DMS114 treated with DMSO at 0.1 percent for 48 hours (cell line): ENCODE results near the gene DCXR.

ENCODE experiments used
- DNase-seq: peaks from one replicate; lab custom pipeline; 2025; ENCODE audit not compliant: unreplicated experiment; lab: John Stamatoyannopoulos, UW

The DCXR gene

DNA sequence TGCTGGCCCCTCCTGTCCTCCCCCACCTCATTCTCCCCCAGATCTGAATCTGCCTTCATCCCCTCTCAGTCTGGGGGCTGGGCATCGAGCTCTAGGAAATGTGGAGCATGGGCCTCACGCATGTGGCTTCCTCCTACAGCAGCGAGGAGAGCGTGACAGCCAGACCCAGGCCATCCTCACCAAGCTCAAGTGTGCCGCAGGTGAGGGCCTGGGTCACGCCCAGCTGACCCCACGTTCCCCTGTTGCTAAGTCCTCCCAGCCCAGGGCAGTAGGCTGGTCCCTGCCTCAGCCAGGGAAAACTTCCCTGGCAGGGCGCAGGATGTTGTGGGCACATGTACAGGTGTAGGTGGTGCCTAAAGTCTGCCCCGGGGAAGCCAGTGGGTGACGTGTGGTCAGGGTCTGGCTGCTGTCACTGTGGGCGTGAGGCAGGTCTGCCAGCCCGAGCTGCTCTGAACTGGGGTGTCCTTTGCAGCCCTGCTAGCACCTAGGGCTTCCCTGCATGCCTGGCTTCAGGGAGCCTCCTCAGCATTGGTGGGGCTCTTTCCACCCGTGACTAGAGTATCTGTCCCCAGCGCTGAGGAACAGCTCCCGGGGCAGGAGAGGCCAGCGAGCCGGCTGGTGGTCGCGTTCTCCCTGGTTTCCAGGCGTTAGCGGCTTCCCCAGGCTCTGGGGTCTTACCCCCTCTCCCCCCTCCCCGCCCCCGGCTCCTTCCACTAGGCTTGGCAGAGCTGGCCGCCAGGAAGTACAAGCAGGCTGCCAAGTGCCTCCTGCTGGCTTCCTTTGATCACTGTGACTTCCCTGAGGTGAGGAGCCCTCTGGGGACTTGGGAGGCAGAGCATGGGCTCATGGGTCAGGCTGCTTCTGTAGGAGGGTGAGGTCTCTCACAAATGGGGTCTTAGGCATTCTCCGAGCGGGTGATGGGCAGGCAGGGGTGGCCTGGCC is 17.8 kb upstream of the DCXR start:
- DNase-seq: no peak

DNA sequence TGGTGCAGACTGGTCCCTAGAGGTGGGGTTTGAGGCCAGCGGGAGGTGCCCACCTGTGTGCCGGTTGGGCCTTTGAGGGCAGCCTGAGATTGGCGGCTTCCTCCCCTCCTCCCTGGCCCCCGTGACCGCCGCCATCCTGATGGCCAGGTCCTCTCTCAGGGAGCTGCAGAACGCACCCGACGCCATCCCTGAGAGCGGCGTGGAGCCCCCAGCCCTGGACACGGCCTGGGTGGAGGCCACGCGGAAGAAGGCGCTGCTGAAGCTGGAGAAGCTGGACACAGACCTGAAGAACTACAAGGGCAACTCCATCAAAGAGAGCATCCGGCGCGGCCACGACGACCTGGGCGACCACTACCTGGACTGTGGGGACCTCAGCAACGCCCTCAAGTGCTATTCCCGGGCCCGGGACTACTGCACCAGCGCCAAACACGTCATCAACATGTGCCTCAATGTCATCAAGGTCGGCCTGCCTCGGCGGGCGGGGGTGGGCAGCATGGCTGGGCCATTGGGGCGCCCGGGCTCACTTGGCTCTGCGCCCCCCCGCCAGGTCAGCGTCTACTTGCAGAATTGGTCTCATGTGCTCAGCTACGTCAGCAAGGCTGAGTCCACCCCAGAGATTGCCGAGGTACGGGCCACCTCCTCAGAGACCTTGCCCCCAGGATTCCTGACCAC is 17.0 kb upstream of the DCXR start:
- DNase-seq: no peak

DNA sequence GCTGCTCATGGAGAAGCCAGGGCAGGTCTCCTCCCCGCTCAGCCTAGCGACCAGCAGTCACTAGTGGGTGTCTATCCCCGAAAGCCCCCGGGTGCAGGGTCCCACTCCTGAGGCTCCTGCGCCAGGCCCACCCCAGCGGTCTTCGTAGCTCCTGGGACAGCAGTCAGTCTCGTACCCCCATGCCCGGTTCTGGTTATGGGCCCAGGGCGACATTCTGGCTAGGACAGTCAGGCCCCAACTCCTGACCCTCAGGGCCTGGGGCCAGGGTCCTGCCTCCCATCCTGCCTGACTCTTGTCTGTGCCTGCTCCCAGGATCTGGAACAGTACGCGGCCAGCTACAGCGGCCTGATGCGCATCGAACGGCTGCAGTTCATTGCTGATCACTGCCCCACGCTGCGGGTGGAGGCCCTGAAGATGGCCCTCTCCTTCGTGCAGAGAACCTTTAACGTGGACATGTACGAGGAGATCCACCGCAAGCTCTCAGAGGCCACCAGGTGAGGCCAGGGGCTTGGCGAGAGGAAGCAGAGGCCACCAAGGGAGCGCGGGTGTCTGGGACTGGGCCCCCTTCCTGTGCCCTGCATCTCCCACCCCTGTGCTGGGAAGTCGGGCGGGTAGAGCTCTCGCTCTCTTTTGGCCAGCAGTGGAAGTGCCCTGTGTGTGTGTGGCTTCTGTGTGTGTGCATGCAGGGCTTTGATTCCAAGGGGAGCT is 16.2 kb upstream of the DCXR start:
- no peak for DNase-seq

DNA sequence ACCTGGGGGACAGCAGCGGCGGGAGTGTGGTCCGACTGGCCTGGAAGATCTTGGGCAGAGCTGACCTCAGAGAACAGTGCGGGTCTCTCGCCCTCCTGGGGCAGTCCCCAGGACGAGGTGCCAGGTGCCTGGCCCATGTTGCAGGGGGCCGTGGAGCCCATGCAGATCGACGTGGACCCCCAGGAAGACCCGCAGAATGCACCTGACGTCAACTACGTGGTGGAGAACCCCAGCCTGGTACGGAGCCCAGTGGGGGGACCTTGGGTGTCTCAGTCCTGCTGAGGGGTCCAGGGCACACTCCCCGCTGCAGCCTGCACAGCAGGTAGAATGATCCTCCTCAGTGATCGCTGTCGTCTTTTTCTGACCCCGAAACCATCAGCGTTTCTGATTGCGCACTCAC is 15.6 kb upstream of the DCXR start:
- no peak for DNase-seq

DNA sequence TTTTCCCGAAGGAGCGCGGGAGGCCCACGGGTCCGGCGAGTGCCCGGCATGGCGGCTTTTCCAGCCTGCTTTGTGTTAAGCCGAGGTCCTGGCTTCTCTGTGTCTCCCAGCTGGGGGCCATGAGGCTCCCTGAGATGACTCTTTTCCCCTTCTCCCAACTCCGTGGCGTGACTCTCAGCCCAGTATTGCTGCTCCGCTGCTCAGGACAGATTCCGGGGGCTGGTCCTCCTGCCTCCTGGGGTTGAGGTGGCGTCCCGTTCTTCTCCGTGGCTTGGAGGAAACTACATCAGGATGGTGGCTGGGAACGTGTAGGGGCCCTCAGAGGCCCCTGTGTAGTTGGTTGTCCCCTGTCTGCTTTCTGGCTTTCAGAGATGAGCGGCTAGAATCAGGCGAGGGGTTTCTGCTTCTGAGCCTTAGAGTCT is 15.2 kb upstream of the DCXR start:
- DNase-seq: no peak

DNA sequence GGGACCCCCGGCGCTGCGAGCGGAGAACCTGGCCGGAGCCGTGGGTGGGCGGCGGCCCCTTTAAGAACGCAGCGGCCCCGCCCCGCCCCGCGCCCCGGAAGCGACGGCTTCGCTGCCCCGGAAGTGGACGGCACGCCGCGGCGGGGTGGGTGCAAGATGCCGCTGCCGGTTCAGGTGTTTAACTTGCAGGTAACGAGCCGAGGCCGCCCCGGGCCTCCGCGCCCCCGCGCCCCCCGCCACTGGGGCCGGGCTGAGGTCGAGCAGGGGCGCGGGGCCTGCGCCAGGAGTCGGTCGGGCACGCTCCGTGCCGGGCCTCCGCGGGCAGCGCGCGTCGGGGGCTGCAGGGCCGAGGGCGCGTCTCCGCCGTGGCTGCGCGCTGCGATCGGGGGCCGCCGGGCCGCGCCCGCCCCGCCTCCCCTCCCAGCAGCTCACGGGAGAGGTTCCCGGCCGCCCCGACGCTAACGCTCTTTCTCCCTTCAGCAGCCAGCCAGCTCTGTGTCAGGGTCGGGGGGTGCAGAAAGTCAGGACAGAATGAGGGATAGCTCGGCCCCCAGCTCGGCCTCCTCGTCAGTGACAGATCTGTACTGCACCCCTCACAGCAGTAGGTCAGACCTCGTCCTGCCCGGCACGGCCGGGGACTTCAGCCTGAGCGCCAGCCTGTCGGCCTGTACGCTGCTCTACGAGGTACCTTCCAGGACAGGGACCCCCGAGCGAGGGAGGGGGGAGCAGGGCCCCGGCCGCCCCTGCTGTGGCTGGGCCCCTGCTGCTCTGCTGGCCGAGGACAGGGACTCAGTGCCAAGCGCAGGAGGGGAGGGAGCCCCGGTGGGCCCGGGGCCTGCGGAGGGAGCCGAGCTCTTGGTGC is 14.5 kb upstream of the DCXR start, which contains the start of the genes GPS1 and RFNG:
TSS of gene GPS1 (plus strand) at position 123 of the 862 bp plus-strand sequence. CDS start at position 157, 34 bp downstream.
TSS of gene RFNG (minus strand) at position 36 of the 862 bp plus-strand sequence. CDS start 45 bp downstream, outside the sequence.
- DNase-seq: peak; percentile 45

DNA sequence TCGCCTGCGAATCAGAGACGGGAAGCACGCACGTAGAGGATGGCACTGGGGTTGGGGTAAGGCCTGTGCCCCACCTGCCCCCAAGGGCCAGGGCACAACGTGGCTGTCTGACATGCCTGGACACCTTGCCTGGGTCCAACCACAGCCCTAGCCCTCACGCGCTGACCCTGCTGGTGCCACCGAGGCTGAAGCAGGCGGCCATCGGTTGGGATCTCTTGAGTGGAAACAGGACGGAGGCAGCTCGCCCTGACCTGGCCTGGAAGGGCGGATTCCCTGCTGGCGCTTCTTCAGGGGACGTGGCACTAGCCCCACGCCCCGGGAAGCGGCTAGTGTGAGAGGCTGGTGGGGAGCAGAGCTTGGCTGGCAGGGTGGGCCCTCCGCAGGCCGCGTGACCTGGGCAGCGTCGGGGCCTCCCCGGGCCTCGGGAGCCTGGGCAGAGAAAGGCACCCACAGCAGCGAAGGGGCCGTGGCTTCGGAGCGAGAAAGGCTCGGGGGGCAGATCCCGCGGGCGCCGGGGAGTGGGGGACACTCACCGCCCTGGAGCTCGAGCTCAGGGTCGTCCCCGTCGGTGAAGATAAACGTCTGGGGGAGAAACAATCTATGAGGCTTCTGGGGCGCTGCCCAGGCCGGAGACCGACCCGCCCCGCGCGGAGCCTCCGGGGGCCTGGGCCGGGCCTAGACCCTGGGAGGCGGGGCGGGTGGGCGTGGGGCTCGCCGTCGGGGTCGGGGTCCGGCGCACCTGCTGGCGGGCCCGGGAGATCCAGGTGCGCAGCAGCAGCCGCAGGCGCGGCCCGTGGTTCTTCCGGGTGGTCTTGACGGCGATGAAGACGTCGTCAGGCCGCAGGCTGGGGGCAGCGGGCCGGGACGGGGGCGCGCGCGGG is 13.5 kb upstream of the DCXR start:
- no peak for DNase-seq

DNA sequence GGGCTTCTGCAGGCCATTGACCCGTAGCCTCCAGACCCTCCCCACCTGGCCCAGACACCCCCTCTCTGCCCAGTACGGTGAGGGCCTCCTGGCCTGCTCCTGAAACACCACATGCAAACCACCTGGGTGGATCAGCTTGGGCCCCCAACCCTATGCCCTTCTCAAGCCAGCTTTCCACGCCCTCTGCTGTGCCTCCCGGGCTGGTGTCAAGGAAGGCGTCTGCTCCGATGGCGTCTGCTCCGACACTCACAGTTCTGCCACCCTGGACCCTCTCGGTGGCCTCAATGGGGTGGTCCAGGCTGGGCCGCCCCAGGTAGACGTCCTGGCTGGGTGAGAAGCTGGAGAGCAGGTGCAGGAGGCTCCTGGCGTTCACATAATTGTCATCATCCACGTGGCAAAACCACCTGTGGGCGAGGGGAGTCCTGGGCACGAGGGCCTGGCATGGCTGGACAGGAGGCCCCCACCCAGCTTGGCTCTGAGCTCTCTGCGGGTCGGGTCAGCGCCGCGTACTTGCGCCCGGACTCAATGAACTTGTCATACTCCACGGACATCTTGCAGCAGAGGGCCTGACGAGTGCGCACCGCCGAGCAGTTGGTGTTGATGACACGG is 12.8 kb upstream of the DCXR start:
- no peak for DNase-seq

DNA sequence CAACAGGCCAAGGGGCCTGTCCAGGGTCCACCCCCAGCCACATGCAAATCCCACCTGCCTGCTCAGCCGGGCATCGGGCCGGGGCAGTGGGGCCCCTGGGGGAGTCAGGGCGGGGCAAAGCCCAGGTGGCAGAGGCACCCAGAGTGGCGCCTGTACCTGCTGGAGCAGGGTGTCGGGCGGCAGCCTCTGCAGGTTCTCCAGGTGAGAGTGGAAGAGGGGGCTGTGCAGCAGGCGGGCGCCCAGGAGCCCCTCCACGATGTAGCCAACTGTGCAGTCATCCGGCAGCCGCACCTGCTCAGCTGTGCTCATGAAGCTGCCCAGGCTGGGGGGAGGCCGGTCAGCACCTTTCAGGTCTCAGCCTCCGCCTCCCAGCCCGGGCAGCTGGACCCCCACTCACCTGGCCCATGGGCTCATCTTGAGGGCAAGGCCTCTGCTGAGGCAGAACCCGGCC is 12.0 kb upstream of the DCXR start:
- no peak for DNase-seq

DNA sequence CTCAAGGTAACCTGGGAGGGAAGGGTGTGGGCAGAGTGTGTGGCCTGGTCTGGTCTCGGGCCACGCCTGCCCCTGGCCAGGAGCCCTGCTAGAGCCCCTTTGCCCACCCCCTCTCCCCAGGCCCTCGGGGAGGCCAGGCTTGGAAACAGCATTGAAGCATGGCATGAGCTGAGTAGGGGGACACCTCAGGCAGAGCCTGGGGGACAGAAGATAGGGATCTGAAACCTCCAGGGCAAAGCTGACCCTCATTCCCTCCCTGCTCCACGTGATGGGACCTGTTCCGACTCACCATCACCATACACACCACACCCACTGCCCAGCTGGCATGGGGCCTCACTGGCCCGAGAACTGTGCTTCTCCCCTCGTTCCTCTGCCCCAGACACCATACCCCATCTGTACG is 11.6 kb upstream of the DCXR start:
- no peak for DNase-seq

DNA sequence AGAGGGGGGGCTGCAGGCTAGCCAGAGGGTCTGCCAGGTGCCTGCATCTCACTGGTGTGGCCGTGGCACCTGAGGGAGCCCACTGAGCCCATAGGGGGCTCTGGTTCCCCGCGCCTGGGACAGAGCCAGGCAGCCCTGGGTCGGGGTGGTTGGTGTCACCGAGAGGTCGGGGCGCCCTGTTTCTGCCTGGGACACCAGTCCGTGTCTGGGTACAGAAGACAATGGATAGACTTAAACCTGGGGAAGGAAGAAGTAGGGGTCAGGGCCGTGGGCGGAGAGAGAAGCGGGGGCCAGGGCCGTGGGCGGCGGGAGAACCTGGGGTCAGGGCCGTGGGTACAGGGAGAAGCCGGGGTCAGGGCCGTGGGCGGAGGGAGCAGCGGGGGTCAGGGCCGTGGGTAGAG is 11.1 kb upstream of the DCXR start:
- no peak for DNase-seq

DNA sequence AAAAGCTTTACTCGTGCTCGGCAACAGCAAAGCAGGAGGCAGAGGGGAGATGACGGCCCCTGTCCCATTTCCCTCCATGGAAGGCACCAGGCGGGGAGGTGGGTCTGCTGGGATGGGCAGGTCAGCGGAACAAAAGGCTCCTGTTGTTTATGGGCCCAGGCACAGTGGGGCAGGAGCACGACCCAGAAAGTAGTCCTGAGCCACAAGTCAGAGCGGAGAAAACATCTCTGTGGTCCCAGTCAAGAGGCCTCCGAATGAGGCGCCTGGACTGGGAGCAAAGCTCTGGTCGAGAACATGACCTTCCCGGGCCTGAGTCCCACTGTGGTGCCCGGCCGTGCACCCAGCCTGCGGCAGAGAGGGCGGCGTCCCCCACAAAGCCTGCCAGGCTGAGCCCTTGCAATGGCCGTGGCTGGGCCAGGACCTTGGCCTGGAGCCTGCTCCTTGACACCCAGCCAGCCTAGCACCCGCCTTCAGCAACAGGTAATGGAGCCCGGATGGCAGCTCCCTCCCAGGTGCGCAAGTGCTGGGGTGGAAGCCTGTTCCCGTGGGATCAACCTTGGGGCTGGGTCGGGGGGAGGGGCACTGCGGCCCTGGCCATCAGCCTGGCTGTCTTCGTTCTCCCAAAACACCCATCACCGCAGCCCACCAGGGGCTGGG is 10.5 kb upstream of the DCXR start:
- DNase-seq: no peak

DNA sequence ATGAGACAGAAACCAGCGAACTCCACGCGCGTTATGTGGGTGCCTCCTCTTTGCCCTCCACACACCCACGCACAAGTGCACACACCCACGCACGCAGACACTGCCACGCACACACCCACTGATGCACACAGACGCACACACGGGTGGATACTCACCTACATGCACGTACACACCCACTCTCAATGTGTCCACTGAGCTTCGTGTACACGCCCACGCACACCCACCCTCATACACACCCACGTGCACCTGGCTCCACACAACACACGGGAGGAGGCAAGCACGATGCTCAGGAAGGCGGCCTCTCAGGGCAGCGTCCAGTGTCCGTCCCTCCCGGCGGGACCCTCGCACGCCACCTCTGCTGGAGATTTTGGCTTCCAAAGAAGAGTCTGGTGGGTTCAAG is 9.9 kb upstream of the DCXR start:
- DNase-seq: no peak

DNA sequence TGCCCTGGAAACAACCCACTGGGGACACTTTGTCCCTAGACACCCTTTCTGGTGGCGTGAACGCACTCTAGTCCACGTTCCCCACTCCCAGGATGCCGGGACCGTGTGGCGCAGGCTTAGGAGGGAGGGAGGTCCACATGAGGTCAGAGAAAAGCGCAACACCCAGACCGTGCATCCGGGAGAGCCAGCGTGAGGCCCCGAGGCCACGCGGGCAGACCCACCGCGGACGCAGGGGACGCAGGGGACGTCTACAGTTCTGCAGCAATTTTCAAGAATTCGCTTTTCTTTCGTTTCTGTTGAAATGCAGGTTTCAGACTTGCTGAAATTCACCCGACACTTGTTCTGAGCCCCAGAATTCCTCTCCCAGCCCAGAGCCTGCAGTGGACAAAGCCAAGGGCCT is 9.4 kb upstream of the DCXR start:
- DNase-seq: no peak

DNA sequence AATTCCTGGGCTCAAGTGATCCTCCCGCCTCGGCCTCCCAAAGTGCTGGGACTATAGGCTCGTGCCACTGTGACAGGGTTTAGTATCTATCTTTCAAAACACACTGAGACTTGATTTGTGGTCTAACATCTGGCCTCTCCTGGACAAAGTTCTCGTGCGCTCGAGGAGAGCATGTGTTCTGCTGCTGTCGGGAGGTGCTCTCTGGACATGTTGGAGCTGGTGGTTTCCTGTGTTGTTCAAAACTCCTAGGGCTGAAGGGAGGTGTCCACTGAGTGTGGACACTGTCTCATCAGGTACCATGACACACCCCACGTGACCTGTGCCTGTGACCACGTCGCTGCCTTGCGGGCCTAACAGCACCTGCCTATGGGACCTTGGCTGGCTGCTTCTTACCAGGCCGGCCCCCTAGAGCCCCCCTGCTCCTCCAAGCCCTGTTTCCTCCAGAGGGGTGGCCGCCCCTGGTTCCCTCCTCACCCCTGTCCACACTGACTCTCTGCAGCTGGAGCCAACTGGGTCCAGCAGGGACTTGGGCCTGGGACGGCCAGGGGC is 8.5 kb upstream of the DCXR start:
- no peak for DNase-seq

DNA sequence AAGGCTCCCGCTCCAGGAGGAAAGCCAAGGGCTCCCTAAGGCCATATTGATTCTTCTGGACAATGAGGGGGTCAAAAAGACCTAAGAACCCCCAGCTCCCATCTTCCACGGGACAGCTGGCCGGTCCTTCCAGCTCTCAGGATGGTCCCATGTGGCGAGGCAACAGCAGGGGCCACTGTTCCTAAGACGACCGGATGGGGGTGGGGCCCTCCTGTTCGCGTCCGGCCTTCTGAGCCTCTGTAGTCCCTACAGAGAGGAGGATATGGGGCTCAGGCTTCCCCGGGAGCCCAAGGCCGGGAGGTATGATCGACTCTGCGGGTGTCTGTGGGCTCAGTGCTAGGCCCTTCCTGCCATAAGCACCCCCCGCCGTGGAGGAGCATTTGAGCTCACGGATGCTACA is 6.0 kb upstream of the DCXR start:
- no peak for DNase-seq

DNA sequence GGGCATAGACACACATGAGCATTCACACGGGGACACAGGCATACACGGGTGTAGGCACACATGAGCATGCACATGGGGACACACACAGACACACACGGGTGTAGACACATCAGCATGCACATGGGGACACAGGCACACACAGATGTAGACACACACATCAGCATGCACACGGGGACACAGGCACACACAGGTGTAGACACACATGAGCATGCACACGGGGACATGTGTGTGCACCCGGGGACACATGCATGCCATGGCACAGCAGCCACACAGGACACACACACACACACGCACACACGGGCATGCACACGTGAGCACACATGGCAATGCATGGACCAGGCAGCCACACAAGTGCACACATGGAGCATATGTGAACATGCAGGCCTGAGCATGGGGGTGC is 5.2 kb upstream of the DCXR start:
- no peak for DNase-seq

DNA sequence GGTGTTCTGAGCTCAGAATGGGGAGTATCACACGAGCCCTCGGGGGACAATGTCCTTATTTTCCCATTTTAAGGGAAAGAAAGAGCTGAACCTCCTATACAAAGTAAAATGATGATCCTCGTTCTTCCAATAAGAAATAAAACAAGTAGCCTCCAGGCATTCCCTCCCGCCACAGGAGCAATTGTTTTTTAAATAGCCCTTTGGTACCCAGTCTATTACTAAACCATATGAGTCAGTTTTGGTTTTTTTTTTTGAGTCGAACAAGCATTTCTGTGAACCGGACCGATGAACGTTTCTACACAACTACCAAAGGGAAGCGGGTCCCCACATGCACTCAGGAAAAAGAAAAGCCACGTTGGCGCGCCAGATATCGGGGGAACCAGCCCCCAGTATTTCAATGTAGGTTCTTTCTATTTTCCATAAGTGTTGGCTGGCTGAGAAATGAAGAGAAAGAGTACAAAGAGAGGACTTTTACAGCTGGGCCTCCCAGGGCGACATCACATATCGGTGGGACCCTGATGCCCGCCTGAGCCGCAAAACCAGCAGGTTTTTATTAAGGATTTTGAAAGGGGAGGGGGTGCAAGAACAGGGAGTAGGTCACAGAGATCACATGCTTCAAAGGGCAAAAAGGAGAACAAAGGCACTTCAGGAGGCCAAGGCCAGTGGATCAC is 3.8 kb upstream of the DCXR start:
- no peak for DNase-seq
